GM23338 (cell line): ENCODE data around the gene MTHFD1.

Experiments
- CREB1 ChIP-seq: fragments of 250-450 bp; sonication (Bioruptor Pico); IDR thresholded peaks from 2 replicates; pipeline ENCODE4 v1.5.0; 2020; ENCODE audit warnings: low read depth, mild to moderate bottlenecking, moderate library complexity
- CTCF ChIP-seq, 2 experiments: fragments of 200-600 bp in 1 of 2; sonication (generic) in 1 of 2; conservative IDR thresholded peaks; 2 replicates each; pipeline versions ENCODE4 v1.5.1 to v1.6.1; 2016 to 2017; ENCODE audit warnings: antibody characterized with exemption in 2 of 2, low read depth in 2 of 2, mild to moderate bottlenecking in 2 of 2, moderate library complexity in 1 of 2
- EZH2 ChIP-seq: fragments of 200-600 bp; sonication (generic); IDR thresholded peaks from one replicate; pipeline ENCODE4 v1.8.0; 2017; ENCODE audit warnings: antibody characterized with exemption, mild to moderate bottlenecking, low read depth; ENCODE audit not compliant: unreplicated experiment
- EZH2phosphoT487 ChIP-seq: fragments of 200-600 bp; sonication (generic); IDR thresholded peaks from one replicate; pipeline ENCODE4 v1.8.1; 2018; ENCODE audit warnings: antibody characterized with exemption; ENCODE audit not compliant: unreplicated experiment
- JUNB ChIP-seq: IDR thresholded peaks from one replicate; pipeline ENCODE4 v1.6.1; 2016; ENCODE audit warnings: antibody characterized with exemption; ENCODE audit not compliant: unreplicated experiment
- POLR2AphosphoS5 ChIP-seq: IDR thresholded peaks from 2 replicates; pipeline ENCODE4 v1.6.1; 2016; ENCODE audit warnings: antibody characterized with exemption, low read depth
- ZNF114 ChIP-seq: fragments of 250-450 bp; sonication (Bioruptor Pico); IDR thresholded peaks from 2 replicates; pipeline ENCODE4 v1.5.0; 2020; ENCODE audit warnings: mild to moderate bottlenecking, moderate library complexity
- TF ChIP-seq, protein P1 (sequence below): IDR thresholded peaks from one replicate; pipeline ENCODE4 v1.6.1; 2018; ENCODE audit warnings: antibody characterized with exemption; ENCODE audit not compliant: unreplicated experiment

DNA sequence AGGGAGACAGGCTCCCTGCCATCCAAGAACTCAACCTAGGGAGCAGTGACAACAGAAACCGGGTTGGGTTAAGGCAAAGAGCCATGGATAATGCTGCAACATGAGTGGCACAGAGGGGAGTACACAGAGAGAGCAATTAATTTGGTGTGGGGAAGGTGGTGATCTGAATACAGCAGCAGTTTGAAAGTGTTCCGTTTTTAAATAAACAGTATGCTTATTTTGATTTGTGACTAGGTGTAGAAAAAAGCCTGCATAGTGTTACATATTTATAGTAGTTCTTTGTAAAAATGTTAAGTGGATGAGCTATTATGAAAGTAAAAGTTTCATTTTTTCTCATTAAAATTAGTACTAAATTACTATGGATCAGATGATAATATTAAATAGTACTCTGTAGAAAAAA lies 85.9 kb downstream of the MTHFD1 start:
- TF ChIP-seq CTCF (conservative IDR thresholded peaks at IDR 0.05; ENCODE audit: low read depth in 2 of 2) (no peak), EZH2phosphoT487 (no peak), POLR2AphosphoS5 (no peak), CREB1 (CRISPR knock-in tag) (no peak), EZH2 (no peak), JUNB (no peak), ZNF114 (CRISPR knock-in tag) (no peak)
- TF ChIP-seq, protein P1, sequence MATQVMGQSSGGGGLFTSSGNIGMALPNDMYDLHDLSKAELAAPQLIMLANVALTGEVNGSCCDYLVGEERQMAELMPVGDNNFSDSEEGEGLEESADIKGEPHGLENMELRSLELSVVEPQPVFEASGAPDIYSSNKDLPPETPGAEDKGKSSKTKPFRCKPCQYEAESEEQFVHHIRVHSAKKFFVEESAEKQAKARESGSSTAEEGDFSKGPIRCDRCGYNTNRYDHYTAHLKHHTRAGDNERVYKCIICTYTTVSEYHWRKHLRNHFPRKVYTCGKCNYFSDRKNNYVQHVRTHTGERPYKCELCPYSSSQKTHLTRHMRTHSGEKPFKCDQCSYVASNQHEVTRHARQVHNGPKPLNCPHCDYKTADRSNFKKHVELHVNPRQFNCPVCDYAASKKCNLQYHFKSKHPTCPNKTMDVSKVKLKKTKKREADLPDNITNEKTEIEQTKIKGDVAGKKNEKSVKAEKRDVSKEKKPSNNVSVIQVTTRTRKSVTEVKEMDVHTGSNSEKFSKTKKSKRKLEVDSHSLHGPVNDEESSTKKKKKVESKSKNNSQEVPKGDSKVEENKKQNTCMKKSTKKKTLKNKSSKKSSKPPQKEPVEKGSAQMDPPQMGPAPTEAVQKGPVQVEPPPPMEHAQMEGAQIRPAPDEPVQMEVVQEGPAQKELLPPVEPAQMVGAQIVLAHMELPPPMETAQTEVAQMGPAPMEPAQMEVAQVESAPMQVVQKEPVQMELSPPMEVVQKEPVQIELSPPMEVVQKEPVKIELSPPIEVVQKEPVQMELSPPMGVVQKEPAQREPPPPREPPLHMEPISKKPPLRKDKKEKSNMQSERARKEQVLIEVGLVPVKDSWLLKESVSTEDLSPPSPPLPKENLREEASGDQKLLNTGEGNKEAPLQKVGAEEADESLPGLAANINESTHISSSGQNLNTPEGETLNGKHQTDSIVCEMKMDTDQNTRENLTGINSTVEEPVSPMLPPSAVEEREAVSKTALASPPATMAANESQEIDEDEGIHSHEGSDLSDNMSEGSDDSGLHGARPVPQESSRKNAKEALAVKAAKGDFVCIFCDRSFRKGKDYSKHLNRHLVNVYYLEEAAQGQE = no peak
